ENCODE measurements around the gene IFIT2.

IFIT2 gene

GRCh38 chr10:89270153-89270483 lies 31.7 kb upstream of the IFIT2 start:
- H3K4me3 ChIP-seq (ENCODE audit: low read depth, low read length) = no peak overlapping the region
- TF ChIP-seq CTCF (conservative IDR thresholded peaks at IDR 0.05; ENCODE audit: low read depth, low read length) = no peak
- no peak for DNase-seq (ENCODE audit: low read depth)

DNA sequence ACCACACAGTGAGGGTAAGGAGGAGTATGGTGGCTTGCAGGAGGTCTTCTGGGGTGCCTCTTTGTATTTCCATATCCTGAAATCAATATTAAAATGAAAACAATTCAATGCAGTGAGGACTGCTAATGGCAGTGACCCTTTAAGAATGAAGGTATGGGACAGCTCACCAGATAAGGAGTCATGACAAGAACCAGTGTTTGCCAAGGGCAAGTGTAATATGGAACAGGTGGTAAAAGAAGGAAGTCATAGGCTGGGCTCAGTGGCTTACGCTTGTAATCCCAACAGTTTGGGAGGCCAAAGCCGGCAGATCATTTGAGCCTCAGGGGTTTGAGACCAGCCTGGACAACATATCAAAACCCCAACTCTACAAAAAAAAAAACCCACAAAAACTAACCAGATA lies 30.3 kb upstream of the IFIT2 start:
- no peak for TF ChIP-seq CTCF (conservative IDR thresholded peaks at IDR 0.05; ENCODE audit: low read depth, low read length)
- H3K4me3 ChIP-seq (ENCODE audit: low read depth, low read length) = no peak overlapping the region

GRCh38 chr10:89273680-89274079 lies 28.2 kb upstream of the IFIT2 start:
- no peak for TF ChIP-seq CTCF (conservative IDR thresholded peaks at IDR 0.05; ENCODE audit: low read depth, low read length)
- H3K4me3 ChIP-seq (ENCODE audit: low read depth, low read length) = no peak overlapping the region
- DNase-seq (ENCODE audit: low read depth) = no peak

More for the DNA sequence above, 30.3 kb upstream of the IFIT2 start:
- no peak for DNase-seq (ENCODE audit: low read depth)

GRCh38 chr10:89274928-89275327 lies 26.9 kb upstream of the IFIT2 start:
- no peak overlapping the region for H3K4me3 ChIP-seq (ENCODE audit: low read depth, low read length)
- TF ChIP-seq CTCF (conservative IDR thresholded peaks at IDR 0.05; ENCODE audit: low read depth, low read length) = no peak
- DNase-seq (ENCODE audit: low read depth) = peak; percentile 80

DNA sequence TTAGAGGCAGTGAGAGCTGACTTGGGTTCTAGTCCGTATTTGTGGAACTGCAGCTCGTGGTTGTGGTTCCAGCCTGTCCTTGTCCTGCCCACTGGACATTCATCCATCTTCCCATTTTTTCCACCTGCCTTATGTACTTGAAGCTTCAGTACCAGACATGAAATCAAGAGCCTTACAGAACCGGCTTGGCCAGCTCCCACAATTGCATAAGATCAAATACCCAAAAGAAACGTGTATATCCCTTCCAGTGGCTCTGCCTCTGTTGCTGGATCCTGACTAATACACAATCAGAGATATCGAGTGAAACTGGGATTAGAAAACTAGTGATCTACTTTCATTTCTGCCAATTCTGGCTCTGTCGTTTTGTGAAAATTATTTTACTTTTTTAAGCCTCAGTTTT lies 26.5 kb upstream of the IFIT2 start:
- H3K4me3 ChIP-seq (ENCODE audit: low read depth, low read length) = no peak overlapping the region
- no peak for DNase-seq (ENCODE audit: low read depth)
- TF ChIP-seq CTCF (conservative IDR thresholded peaks at IDR 0.05; ENCODE audit: low read depth, low read length) = no peak

- DNase-seq (ENCODE audit: low read depth) = peak; percentile 99
- no peak for TF ChIP-seq CTCF (conservative IDR thresholded peaks at IDR 0.05; ENCODE audit: low read depth, low read length)
Measured at GRCh38 chr10:89278034-89278535, 23.8 kb upstream of the IFIT2 start.

DNA sequence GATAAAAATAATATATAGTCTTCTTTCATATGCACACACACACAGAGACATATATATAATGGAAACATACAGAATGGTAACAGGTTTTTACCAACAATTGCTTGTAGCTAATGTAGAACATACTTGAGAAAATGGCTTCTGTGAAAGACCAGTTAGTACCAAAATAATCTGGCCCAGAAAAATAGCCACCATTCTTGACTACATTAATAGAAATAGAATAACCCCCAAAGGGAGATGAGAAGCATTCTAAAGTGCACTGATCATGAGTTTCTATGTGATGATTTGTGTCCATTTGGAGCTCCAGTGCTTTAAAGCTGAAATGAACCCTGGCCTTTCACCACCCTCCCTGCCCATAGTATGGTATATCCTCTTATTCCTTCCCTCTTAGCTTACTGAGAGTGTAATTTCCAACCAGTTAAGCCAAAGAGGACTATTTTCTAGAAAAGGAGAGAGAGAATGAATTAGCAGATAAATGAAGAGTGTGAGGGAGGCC lies 22.9 kb upstream of the IFIT2 start:
- TF ChIP-seq CTCF (conservative IDR thresholded peaks at IDR 0.05; ENCODE audit: low read depth, low read length) = no peak
- no peak overlapping the region for H3K4me3 ChIP-seq (ENCODE audit: low read depth, low read length)
- DNase-seq (ENCODE audit: low read depth) = no peak

More at GRCh38 chr10:89278034-89278535, 23.8 kb upstream of the IFIT2 start:
- no peak overlapping the region for H3K4me3 ChIP-seq (ENCODE audit: low read depth, low read length)
